MM.1S (cell line): ENCODE results near the gene TRIM29.

Experiments
- DNase-seq: peaks from one replicate; pipeline ENCODE4 v3.0.0-alpha.2; 2015
- H2AFZ ChIP-seq: fragments of 300-600 bp; sonication (generic); 2 replicates; pipeline ENCODE4 v1.6.0; 2016; ENCODE audit warnings: antibody characterized with exemption, low read length
- H3F3A ChIP-seq: fragments of 300-600 bp; sonication (generic); 2 replicates; pipeline ENCODE4 v1.6.1; 2016; ENCODE audit warnings: mild to moderate bottlenecking, antibody characterized with exemption, low read length, moderate library complexity, mixed read lengths; ENCODE audit not compliant: insufficient read depth
- H3K27ac ChIP-seq: fragments of 300-600 bp; sonication (generic); 2 replicates; pipeline ENCODE4 v1.5.1; 2016; ENCODE audit warnings: mild to moderate bottlenecking, low read length
- H3K27me3 ChIP-seq: fragments of 300-600 bp; sonication (generic); replicated peaks from 2 replicates; pipeline ENCODE4 v1.6.0; 2016; ENCODE audit warnings: low read length; ENCODE audit not compliant: insufficient read depth
- H3K36me3 ChIP-seq: fragments of 300-600 bp; sonication (generic); replicated peaks from 2 replicates; pipeline ENCODE4 v1.6.1; 2016; ENCODE audit warnings: mild to moderate bottlenecking, low read length, mixed read lengths; ENCODE audit not compliant: insufficient read depth
- H3K4me1 ChIP-seq: fragments of 300-600 bp; sonication (generic); 2 replicates; pipeline ENCODE4 v1.6.1; 2016; ENCODE audit warnings: low read length, mixed read lengths
- H3K4me2 ChIP-seq: fragments of 300-600 bp; sonication (generic); 2 replicates; pipeline ENCODE4 v1.6.0; 2016; ENCODE audit warnings: low read depth, low read length
- H3K4me3 ChIP-seq: fragments of 300-600 bp; sonication (generic); 2 replicates; pipeline ENCODE4 v1.5.1; 2016; ENCODE audit warnings: low read length, mixed read lengths
- H3K79me2 ChIP-seq: fragments of 300-600 bp; sonication (generic); 2 replicates; pipeline ENCODE4 v1.6.1; 2016; ENCODE audit warnings: mixed run types, low read length, mixed read lengths
- H3K9ac ChIP-seq: fragments of 300-600 bp; sonication (generic); 2 replicates; pipeline ENCODE4 v1.6.1; 2016; ENCODE audit warnings: low read length, mixed read lengths
- H3K9me2 ChIP-seq: fragments of 300-600 bp; sonication (generic); replicated peaks from 2 replicates; pipeline ENCODE4 v1.6.1; 2016; ENCODE audit warnings: mild to moderate bottlenecking, low read length, mixed read lengths; ENCODE audit not compliant: insufficient read depth
- H3K9me3 ChIP-seq: fragments of 300-600 bp; sonication (generic); replicated peaks from 2 replicates; pipeline ENCODE4 v1.6.1; 2016; ENCODE audit warnings: mild to moderate bottlenecking, low read length, mixed read lengths; ENCODE audit not compliant: insufficient read depth
- H4K20me1 ChIP-seq: fragments of 300-600 bp; sonication (generic); 2 replicates; pipeline ENCODE4 v1.6.1; 2016; ENCODE audit warnings: mild to moderate bottlenecking, low read length, moderate library complexity, mixed read lengths; ENCODE audit not compliant: insufficient read depth
- EZH2 ChIP-seq: fragments of 300-600 bp; sonication (generic); optimal IDR thresholded peaks from 2 replicates; pipeline ENCODE3; 2017; ENCODE audit warnings: low read depth, mild to moderate bottlenecking, antibody characterized with exemption, low read length, mixed read lengths
- EZH2phosphoT487 ChIP-seq: fragments of 300-600 bp; sonication (generic); IDR thresholded peaks from 2 replicates; pipeline ENCODE4 v1.6.1; 2018; ENCODE audit warnings: antibody characterized with exemption, low read length
- TF ChIP-seq, protein P1 (sequence below): fragments of 300-600 bp; sonication (generic); IDR thresholded peaks from 2 replicates; pipeline ENCODE4 v1.5.1; 2016; ENCODE audit warnings: antibody characterized with exemption, low read length, mixed read lengths

The TRIM29 gene

GRCh38 chr11:120151536-120151935 lies 13.6 kb upstream of the TRIM29 start:
- no peaks in the 10 kb centered on the region for H3F3A ChIP-seq
- H3K9ac ChIP-seq, result no peak overlapping the region
- H3K9me3 ChIP-seq, result no peaks in the 10 kb centered on the region
- no peaks in the 10 kb centered on the region for H4K20me1 ChIP-seq
- peaks cover 13% of the 10 kb centered on the region for H3K27me3 ChIP-seq
- TF ChIP-seq EZH2 (no peak), EZH2phosphoT487 (no peak)
- TF ChIP-seq, protein P1, sequence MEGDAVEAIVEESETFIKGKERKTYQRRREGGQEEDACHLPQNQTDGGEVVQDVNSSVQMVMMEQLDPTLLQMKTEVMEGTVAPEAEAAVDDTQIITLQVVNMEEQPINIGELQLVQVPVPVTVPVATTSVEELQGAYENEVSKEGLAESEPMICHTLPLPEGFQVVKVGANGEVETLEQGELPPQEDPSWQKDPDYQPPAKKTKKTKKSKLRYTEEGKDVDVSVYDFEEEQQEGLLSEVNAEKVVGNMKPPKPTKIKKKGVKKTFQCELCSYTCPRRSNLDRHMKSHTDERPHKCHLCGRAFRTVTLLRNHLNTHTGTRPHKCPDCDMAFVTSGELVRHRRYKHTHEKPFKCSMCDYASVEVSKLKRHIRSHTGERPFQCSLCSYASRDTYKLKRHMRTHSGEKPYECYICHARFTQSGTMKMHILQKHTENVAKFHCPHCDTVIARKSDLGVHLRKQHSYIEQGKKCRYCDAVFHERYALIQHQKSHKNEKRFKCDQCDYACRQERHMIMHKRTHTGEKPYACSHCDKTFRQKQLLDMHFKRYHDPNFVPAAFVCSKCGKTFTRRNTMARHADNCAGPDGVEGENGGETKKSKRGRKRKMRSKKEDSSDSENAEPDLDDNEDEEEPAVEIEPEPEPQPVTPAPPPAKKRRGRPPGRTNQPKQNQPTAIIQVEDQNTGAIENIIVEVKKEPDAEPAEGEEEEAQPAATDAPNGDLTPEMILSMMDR, result no peak
- H3K9me2 ChIP-seq, result no peaks in the 10 kb centered on the region
- no peak for DNase-seq
- no peaks in the 10 kb centered on the region for H3K36me3 ChIP-seq
- H2AFZ ChIP-seq, result no peak overlapping the region
- H3K4me1 ChIP-seq, result no peaks in the 10 kb centered on the region
- no peaks in the 10 kb centered on the region for H3K79me2 ChIP-seq
- no peak overlapping the region for H3K4me2 ChIP-seq
- H3K27ac ChIP-seq, result no peak overlapping the region
- no peak overlapping the region for H3K4me3 ChIP-seq

DNA sequence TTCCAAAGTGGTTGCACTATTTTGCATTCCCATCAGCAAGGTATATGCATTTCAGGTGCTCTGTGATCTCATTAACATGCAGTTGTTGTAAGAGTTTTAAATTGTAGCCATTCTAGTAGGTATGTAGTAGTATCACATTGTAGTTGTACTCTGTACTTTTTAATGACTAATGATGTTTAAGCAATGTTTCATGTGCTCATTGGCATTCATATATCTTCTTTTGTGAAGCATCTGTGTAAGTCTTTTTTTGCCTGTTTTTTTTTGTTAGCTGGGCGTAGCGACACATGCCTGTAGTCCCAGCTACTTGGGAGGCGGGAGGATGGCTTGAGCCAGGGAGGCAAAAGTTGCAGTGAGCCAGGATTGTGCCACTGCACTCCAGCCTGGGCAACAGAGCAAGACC lies 11.3 kb upstream of the TRIM29 start:
- Histone ChIP-seq H4K20me1 (no peaks in the 10 kb centered on the region), H3K9ac (no peak overlapping the region), H3K4me1 (no peaks in the 10 kb centered on the region), H3K27ac (no peak overlapping the region), H3K9me2 (no peaks in the 10 kb centered on the region), H3K9me3 (no peaks in the 10 kb centered on the region), H3K36me3 (no peaks in the 10 kb centered on the region), H3F3A (no peaks in the 10 kb centered on the region), H3K4me3 (no peak overlapping the region), H3K27me3 (peaks cover 27% of the 10 kb centered on the region), H3K4me2 (no peak overlapping the region), H3K79me2 (no peaks in the 10 kb centered on the region), H2AFZ (no peak overlapping the region)
- DNase-seq, result no peak
- TF ChIP-seq EZH2 (no peak), EZH2phosphoT487 (no peak)
- TF ChIP-seq, protein P1, result no peak

GRCh38 chr11:120147950-120148270 lies 10.0 kb upstream of the TRIM29 start:
- Histone ChIP-seq H3F3A (no peaks in the 10 kb centered on the region), H3K27me3 (peaks cover 27% of the 10 kb centered on the region), H3K79me2 (no peaks in the 10 kb centered on the region), H3K4me3 (no peak overlapping the region), H3K36me3 (no peaks in the 10 kb centered on the region), H3K9me2 (no peaks in the 10 kb centered on the region), H3K27ac (no peak overlapping the region), H2AFZ (no peak overlapping the region), H3K4me1 (no peaks in the 10 kb centered on the region), H3K4me2 (no peak overlapping the region), H4K20me1 (no peaks in the 10 kb centered on the region), H3K9me3 (no peaks in the 10 kb centered on the region), H3K9ac (no peak overlapping the region)
- TF ChIP-seq, protein P1, result no peak
- TF ChIP-seq EZH2, result no peak
- no peak for TF ChIP-seq EZH2phosphoT487
- no peak for DNase-seq
